ENCODE results near the gene DUXA.

The DUXA gene

GRCh38 chr19:57191141-57192076, 24.1 kb upstream of the DUXA start, which contains the start of gene ZNF264:
ZNF264 (plus strand) TSS chr19:57191500; CDS start chr19:57191914, 414 bp downstream.
- DNase-seq (ENCODE audit: low spot score) = peak; percentile 81
- TF ChIP-seq, protein P1, sequence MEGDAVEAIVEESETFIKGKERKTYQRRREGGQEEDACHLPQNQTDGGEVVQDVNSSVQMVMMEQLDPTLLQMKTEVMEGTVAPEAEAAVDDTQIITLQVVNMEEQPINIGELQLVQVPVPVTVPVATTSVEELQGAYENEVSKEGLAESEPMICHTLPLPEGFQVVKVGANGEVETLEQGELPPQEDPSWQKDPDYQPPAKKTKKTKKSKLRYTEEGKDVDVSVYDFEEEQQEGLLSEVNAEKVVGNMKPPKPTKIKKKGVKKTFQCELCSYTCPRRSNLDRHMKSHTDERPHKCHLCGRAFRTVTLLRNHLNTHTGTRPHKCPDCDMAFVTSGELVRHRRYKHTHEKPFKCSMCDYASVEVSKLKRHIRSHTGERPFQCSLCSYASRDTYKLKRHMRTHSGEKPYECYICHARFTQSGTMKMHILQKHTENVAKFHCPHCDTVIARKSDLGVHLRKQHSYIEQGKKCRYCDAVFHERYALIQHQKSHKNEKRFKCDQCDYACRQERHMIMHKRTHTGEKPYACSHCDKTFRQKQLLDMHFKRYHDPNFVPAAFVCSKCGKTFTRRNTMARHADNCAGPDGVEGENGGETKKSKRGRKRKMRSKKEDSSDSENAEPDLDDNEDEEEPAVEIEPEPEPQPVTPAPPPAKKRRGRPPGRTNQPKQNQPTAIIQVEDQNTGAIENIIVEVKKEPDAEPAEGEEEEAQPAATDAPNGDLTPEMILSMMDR (conservative IDR thresholded peaks at IDR 0.05; ENCODE audit: low read depth) = no peak
- ChIA-PET POLR2A (ENCODE audit: low non-redundant PET) (interaction anchor here (0.5 kb wide), 1 partner anchor 129 kb away, joined by 3 read pairs; the partner anchor contains the start of gene ZNF543), CTCF (no interaction called here)
- H3K27ac ChIP-seq = peak within 1 kb of the TSS; percentile 84

- POLR2A ChIA-PET (ENCODE audit: low non-redundant PET) = interaction anchor here (0.5 kb wide), 1 partner anchor 130 kb away, joined by 3 read pairs; the partner anchor contains the start of gene ZNF543
- no peak for DNase-seq (ENCODE audit: low spot score)
- TF ChIP-seq, protein P1 (conservative IDR thresholded peaks at IDR 0.05; ENCODE audit: low read depth) = no peak
- H3K27ac ChIP-seq = no peak overlapping the region
- CTCF ChIA-PET = no interaction called here
These were observed 23.0 kb upstream of the DUXA start for GRCh38 chr19:57190301-57190700.

DNA sequence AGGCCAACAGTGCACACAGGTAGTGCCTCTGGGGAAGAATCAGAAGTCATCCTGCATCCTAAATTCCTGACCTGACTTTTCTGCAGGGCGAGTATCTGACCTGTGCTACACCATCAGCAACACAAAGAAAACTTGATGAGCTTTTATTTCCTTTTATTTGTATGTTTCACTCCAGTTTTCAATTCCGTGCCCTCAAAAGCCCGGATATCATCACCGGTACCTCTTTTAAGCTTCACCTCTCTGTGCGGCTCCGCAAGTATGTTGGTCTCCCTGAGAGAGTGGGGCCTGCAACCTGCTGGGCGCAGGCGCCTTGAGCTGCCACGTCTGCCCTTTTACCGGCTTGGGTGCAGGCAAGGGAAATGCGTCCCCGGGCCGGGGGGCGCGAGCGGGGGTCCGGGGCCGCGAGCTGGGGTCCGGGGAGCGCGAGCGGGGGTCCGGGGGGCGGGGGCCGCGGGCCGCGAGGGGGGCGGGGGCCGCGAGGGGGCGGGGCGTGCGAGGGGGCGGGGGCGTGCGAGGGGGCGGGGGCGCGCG, 4.3 kb upstream of the DUXA start:
- TF ChIP-seq, protein P1 (conservative IDR thresholded peaks at IDR 0.05; ENCODE audit: low read depth) = no peak
- ChIA-PET CTCF (interaction anchor here (0.6 to 0.8 kb wide), 2 partner anchors 47 to 340 kb away, joined by 3 to 5 read pairs; no protein-coding TSS in a partner anchor), POLR2A (ENCODE audit: low non-redundant PET) (no interaction called here)
- no peak overlapping the region for H3K27ac ChIP-seq
- peak; percentile 7 for DNase-seq (ENCODE audit: low spot score)

DNA sequence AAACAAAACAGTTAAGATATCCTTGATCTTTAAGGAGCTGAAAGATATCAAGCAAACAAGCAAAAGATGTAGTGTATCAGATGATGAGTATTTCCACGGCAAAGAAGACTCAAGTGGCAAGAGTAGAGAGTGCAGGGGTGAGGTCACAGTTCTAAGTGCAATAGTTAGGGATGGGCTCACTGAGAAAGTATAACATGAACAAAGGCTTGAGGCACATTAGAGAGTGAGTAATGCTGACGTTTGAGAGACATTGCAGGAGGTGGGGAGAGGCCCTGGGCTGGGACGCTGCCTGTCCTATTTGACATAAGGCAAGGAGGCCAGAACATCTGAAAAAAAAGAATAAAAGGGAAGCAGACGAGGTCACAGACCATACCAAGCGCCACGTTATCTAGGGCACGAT, 1.4 kb downstream of the DUXA start:
- ChIA-PET POLR2A (ENCODE audit: low non-redundant PET) (no interaction called here), CTCF (no interaction called here)
- no peak overlapping the region for H3K27ac ChIP-seq
- TF ChIP-seq, protein P1 (conservative IDR thresholded peaks at IDR 0.05; ENCODE audit: low read depth) = no peak
- peak; percentile 11 for DNase-seq (ENCODE audit: low spot score)

DNA sequence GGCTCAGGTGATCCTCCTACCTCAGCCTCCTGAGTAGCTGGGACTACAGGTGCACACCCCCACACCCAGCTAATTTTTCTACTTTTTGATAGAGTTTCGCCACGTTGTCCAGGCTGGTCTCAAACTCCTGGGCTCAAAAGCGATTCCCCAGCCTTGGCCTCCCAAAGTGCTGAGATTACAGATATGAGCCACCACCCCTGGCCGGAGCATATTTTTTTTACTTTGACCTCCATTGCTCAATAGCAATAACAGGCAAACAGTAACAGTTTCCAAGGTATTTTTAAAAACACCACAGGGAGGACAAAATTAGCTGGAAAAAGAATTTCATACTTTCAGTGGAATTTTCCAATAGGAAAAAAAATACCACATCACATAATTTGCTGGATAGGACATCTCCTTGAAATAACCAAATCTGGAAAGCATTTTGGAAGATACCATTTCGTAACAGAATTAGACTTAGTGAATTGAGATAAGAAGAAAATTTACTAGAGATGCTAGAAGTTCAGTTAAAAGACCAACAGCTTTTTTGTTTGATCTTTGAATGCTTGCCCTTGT, 5.2 kb downstream of the DUXA start:
- CTCF ChIA-PET = no interaction called here
- no peak overlapping the region for H3K27ac ChIP-seq
- POLR2A ChIA-PET (ENCODE audit: low non-redundant PET) = no interaction called here
- DNase-seq (ENCODE audit: low spot score) = no peak
- TF ChIP-seq, protein P1 (conservative IDR thresholded peaks at IDR 0.05; ENCODE audit: low read depth) = no peak

DNA sequence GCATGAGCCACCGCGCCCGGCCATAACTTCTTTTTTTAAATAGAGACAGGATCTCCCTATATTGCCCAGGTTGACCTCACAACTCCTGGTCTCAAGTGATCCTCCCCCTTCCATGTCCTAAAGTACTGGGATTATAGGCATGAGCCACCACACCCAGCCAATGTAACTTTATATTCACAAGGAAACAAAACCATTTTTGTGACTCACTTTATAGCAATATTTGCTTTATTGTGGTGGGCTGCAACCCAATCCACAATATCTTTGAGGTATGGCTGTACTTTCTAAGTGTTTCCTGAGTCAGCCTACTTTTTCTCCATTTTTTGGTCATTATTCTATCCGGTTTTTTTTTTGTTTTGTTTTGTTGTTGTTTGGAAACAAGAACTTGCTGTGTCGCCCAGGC, 14.4 kb downstream of the DUXA start:
- ChIA-PET CTCF (no interaction called here), POLR2A (ENCODE audit: low non-redundant PET) (no interaction called here)
- TF ChIP-seq, protein P1 (conservative IDR thresholded peaks at IDR 0.05; ENCODE audit: low read depth) = no peak
- H3K27ac ChIP-seq = no peak overlapping the region
- no peak for DNase-seq (ENCODE audit: low spot score)

All from RWPE1 (cell line).